Kidney (tissue), 14 donors: ENCODE data around the gene KANK4. TPM values are rescaled to one million over a fixed set of nuclear protein-coding genes. Genes with fewer than 3 reads are reported as not detected.
"Not testable (repeated sequence)": the region's sequence is repeated elsewhere in the genome, so short reads cannot be mapped to it uniquely, and the experiment has no call there.

Source experiments
- DNase-seq, 5 donors: peaks; one replicate each; pipeline ENCODE4 v3.0.0-alpha.2; 2013 to 2020
- FAIRE-seq: peaks from 2 replicates; lab custom pipeline; 2012; peaks lifted over from hg19 to GRCh38; lab: Jason Lieb, UNC
- H3K27ac ChIP-seq, 2 donors: one replicate each; pipeline ENCODE4 v1.7.0; 2013; ENCODE audit warnings: low read depth in 2 of 2, low read length in 2 of 2, inconsistent platforms in 1 of 2
- H3K27me3 ChIP-seq: one replicate; pipeline ENCODE4 v1.7.1; 2013; ENCODE audit warnings: low read length, inconsistent platforms; ENCODE audit not compliant: control insufficient read depth, insufficient read depth
- H3K36me3 ChIP-seq, 3 donors: one replicate each; pipeline versions ENCODE4 v1.7.0 to v1.7.1; 2013; ENCODE audit warnings: low read length in 3 of 3, control low read depth in 1 of 3, inconsistent platforms in 1 of 3; ENCODE audit not compliant: insufficient read depth in 3 of 3, control insufficient read depth in 2 of 3
- H3K4me1 ChIP-seq, 3 donors: one replicate each; pipeline versions ENCODE4 v1.7.0 to v1.7.1; 2013; ENCODE audit warnings: low read length in 3 of 3, inconsistent platforms in 1 of 3, low read depth in 1 of 3; ENCODE audit not compliant: control insufficient read depth in 2 of 3, insufficient read depth in 2 of 3
- H3K4me3 ChIP-seq, 3 donors: one replicate each; pipeline versions ENCODE4 v1.7.0 to v1.8.1; 2013; ENCODE audit warnings: low read length in 3 of 3, control low read depth in 1 of 3, inconsistent platforms in 1 of 3
- H3K9ac ChIP-seq, 3 donors: one replicate each; pipeline versions ENCODE4 v1.7.0 to v1.7.1; 2013; ENCODE audit warnings: low read length in 3 of 3, control low read depth in 1 of 3, inconsistent platforms in 1 of 3
- H3K9me3 ChIP-seq, 3 donors: one replicate each; pipeline versions ENCODE4 v1.7.0 to v1.7.1; 2013; ENCODE audit warnings: low read length in 3 of 3, control low read depth in 1 of 3, inconsistent platforms in 1 of 3; ENCODE audit not compliant: control insufficient read depth in 2 of 3, insufficient read depth in 1 of 3
- intact Hi-C: fragments of 100-400 bp; cut with DNase I; formaldehyde crosslinking; loops from one replicate; pipeline ENCODE4 v1.11.1; 2022
- polyA plus RNA-seq: library from polyadenylated mRNA; stranded (reverse); fragments of 350-450 nt; fragmentation: Illumina TruSeq; extraction: RNeasy Lipid Tissue Mini Kit (QIAGEN cat#74804); gene quantifications from one replicate; pipeline ENCODE4 v1.2.3, GENCODE V29; 2014; ENCODE audit warnings: low read depth, low replicate concordance; ENCODE audit not compliant: insufficient read depth
- total RNA-seq: library from RNA; stranded (reverse); fragmentation: NEBNext Ultra II Directional; extraction: Animal tissue kit (Norgen Biotek cat#: 25700); gene quantifications from one replicate; pipeline ENCODE4 v1.2.1, GENCODE V29; 2021
- TF ChIP-seq, protein P1 (sequence below): IDR thresholded peaks from 3 replicates; pipeline ENCODE4 v1.5.1; 2012; ENCODE audit warnings: mild to moderate bottlenecking, moderate library complexity, borderline replicate concordance; ENCODE audit not compliant: insufficient read depth; ENCODE audit errors: extremely low read depth
- donor health status: control.
- donor health status: control.
- donor health status: control.
- donor health status: control.
- donor health status: control.
- donor health status: DM: yes; HTN: yes; CAD: no.
- donor health status: Normal renal cell carcinoma (clear cell type).

The KANK4 gene
- total and polyA plus RNA-seq, 2 donors from 2014 or later = 0.28 to 0.50 TPM

DNA sequence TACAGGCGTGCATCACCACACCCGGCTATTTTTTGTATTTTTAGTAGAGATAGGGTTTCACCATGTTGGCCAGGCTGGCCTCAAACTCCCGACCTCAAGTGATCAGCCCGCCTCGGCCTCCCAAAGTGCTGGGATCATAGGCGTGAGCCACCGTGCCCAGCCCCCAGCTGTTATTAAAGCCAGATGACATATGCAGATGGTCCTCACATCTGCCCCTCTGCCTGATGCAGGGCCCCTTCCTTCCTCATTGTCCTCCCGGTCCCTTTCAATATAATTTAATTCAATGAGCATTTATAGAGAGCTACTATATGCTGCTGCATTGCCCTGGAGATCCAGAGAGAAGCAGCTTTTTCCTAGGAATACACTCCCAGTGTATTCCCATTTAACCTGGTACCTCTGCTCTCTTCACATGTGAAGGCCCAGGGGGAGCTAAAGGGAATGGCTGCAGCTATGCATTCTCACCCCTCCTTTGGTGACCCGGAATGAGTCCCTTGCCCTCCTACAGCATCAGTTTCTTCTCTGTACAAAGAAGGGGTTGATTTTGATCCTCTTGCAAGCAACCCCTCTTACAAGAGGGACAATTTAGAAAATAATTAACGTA is 69.0 kb downstream of the KANK4 start:
- no peaks in the 10 kb centered on the region for H3K36me3 ChIP-seq
- H3K4me1 ChIP-seq = no peaks in the 10 kb centered on the region
- no peak overlapping the region for H3K4me3 ChIP-seq
- TF ChIP-seq, protein P1, sequence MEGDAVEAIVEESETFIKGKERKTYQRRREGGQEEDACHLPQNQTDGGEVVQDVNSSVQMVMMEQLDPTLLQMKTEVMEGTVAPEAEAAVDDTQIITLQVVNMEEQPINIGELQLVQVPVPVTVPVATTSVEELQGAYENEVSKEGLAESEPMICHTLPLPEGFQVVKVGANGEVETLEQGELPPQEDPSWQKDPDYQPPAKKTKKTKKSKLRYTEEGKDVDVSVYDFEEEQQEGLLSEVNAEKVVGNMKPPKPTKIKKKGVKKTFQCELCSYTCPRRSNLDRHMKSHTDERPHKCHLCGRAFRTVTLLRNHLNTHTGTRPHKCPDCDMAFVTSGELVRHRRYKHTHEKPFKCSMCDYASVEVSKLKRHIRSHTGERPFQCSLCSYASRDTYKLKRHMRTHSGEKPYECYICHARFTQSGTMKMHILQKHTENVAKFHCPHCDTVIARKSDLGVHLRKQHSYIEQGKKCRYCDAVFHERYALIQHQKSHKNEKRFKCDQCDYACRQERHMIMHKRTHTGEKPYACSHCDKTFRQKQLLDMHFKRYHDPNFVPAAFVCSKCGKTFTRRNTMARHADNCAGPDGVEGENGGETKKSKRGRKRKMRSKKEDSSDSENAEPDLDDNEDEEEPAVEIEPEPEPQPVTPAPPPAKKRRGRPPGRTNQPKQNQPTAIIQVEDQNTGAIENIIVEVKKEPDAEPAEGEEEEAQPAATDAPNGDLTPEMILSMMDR = no peak
- no peaks in the 10 kb centered on the region for H3K27me3 ChIP-seq
- intact Hi-C loops = no loop called here
- FAIRE-seq (no peak), DNase-seq (no peak)
- H3K9me3 ChIP-seq = no peaks in the 10 kb centered on the region
- H3K27ac ChIP-seq = no peak overlapping the region
- no peak overlapping the region for H3K9ac ChIP-seq

- TF ChIP-seq, protein P1 = no peak
- no peaks in the 10 kb centered on the region for H3K9me3 ChIP-seq
- no peaks in the 10 kb centered on the region for H3K27me3 ChIP-seq
Observed at GRCh38 chr1:62247391-62248168, 71.7 kb downstream of the KANK4 start.

DNA sequence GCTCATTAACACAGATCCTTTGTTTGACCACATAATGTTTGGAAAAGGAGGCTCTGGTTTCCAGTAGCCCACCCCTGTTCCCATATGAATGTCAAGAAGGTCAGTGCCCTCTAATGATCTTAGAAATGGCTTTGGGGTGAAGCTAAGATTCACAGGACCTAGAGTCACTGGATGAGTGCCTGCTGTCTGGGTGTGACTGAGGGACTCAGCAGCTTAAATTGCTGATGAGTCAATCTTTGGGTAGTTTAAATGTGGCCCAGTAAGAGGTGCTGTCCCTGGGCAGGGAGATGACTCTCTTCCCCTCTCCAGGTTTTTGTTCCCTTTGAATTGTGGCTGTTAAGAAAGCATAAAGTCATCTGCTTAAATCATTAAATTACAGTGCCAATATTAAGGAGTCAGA is 74.0 kb downstream of the KANK4 start:
- Histone ChIP-seq H3K9me3 (no peaks in the 10 kb centered on the region), H3K27me3 (no peaks in the 10 kb centered on the region), H3K4me3 (no peak overlapping the region), H3K27ac (no peak overlapping the region), H3K4me1 (peaks cover 0 to 2% (median 0%) of the 10 kb centered on the region in 3 donors), H3K36me3 (no peaks in the 10 kb centered on the region), H3K9ac (no peak overlapping the region)
- intact Hi-C loops = no loop called here
- FAIRE-seq (no peak), DNase-seq (no peak)
- TF ChIP-seq, protein P1 = no peak

More at GRCh38 chr1:62247391-62248168, 71.7 kb downstream of the KANK4 start:
- intact Hi-C loops = no loop called here
- FAIRE-seq (no peak), DNase-seq (no peak)
- Histone ChIP-seq H3K4me3 (no peak overlapping the region), H3K9ac (no peak overlapping the region), H3K4me1 (no peaks in the 10 kb centered on the region), H3K27ac (no peak overlapping the region), H3K36me3 (no peaks in the 10 kb centered on the region)

DNA sequence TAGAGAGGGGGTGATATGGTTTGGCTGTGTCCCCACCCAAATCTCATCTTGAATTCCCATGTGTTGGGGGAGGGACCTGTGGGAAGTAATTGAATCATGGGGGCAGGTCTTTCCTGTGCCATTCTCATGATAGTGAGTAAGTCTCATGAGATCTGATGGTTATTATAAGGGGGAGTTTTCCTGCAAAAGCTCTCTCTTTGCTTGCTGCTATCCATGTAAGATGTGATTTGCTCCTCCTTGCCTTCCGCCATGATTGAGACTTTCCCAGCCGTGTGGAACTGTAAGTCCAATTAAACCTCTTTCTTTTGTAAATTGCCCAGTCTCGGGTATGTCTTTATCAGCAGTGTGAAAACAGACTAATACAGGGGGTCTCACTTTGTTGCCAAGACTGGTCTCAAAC is 74.9 kb downstream of the KANK4 start:
- H3K27ac ChIP-seq, H3K27me3 ChIP-seq, H3K4me1 ChIP-seq, intact Hi-C loops, DNase-seq, H3K9ac ChIP-seq, FAIRE-seq, H3K36me3 ChIP-seq, H3K9me3 ChIP-seq, H3K4me3 ChIP-seq: not testable (repeated sequence)
